Measurements from ENCODE around the gene VWA5B1.
"Not testable (repeated sequence)": the region's sequence is repeated elsewhere in the genome, so short reads cannot be mapped to it uniquely, and the experiment has no call there.

VWA5B1 gene

GRCh38 chr1:20276485-20277159, 14.1 kb upstream of the VWA5B1 start:
- no peak for DNase-seq
- in situ Hi-C loops (cut with HindIII; ENCODE audit: low pct_ligation_motif_present, low pct_unique_long_range_greater_than_20kb, low sequenced_read_pairs): no loop called here

GRCh38 chr1:20278692-20279130, 12.0 kb upstream of the VWA5B1 start:
- in situ Hi-C loops (cut with HindIII; ENCODE audit: low pct_ligation_motif_present, low pct_unique_long_range_greater_than_20kb, low sequenced_read_pairs): no loop called here
- no peak for DNase-seq

- in situ Hi-C loops (cut with HindIII; ENCODE audit: low pct_ligation_motif_present, low pct_unique_long_range_greater_than_20kb, low sequenced_read_pairs): no loop called here
- DNase-seq: peak; percentile 72
Measured at GRCh38 chr1:20279509-20279908, 11.2 kb upstream of the VWA5B1 start.

GRCh38 chr1:20280341-20280740, 10.3 kb upstream of the VWA5B1 start:
- DNase-seq: no peak
- in situ Hi-C loops (cut with HindIII; ENCODE audit: low pct_ligation_motif_present, low pct_unique_long_range_greater_than_20kb, low sequenced_read_pairs): no loop called here

- no peak for DNase-seq
- in situ Hi-C loops (cut with HindIII; ENCODE audit: low pct_ligation_motif_present, low pct_unique_long_range_greater_than_20kb, low sequenced_read_pairs): no loop called here
Measured at GRCh38 chr1:20280906-20281305, 9.8 kb upstream of the VWA5B1 start.

- in situ Hi-C loops (cut with HindIII; ENCODE audit: low pct_ligation_motif_present, low pct_unique_long_range_greater_than_20kb, low sequenced_read_pairs): no loop called here
- no peak for DNase-seq
Measured at GRCh38 chr1:20281801-20282200, 8.9 kb upstream of the VWA5B1 start.

- no peak for DNase-seq
- in situ Hi-C loops (cut with HindIII; ENCODE audit: low pct_ligation_motif_present, low pct_unique_long_range_greater_than_20kb, low sequenced_read_pairs): no loop called here
Measured at GRCh38 chr1:20282533-20282932, 8.1 kb upstream of the VWA5B1 start.

- in situ Hi-C loops (cut with HindIII; ENCODE audit: low pct_ligation_motif_present, low pct_unique_long_range_greater_than_20kb, low sequenced_read_pairs): no loop called here
- DNase-seq: no peak
Measured at GRCh38 chr1:20284046-20284445, 6.6 kb upstream of the VWA5B1 start.

GRCh38 chr1:20284625-20285024, 6.0 kb upstream of the VWA5B1 start:
- DNase-seq: no peak
- in situ Hi-C loops (cut with HindIII; ENCODE audit: low pct_ligation_motif_present, low pct_unique_long_range_greater_than_20kb, low sequenced_read_pairs): no loop called here

- in situ Hi-C loops (cut with HindIII; ENCODE audit: low pct_ligation_motif_present, low pct_unique_long_range_greater_than_20kb, low sequenced_read_pairs): no loop called here
- no peak for DNase-seq
Measured at GRCh38 chr1:20285510-20285909, 5.2 kb upstream of the VWA5B1 start.

- in situ Hi-C loops (cut with HindIII; ENCODE audit: low pct_ligation_motif_present, low pct_unique_long_range_greater_than_20kb, low sequenced_read_pairs); DNase-seq: not testable (repeated sequence)
Measured at GRCh38 chr1:20287696-20288095, 3.0 kb upstream of the VWA5B1 start.

- in situ Hi-C loops (cut with HindIII; ENCODE audit: low pct_ligation_motif_present, low pct_unique_long_range_greater_than_20kb, low sequenced_read_pairs): no loop called here
- no peak for DNase-seq
Measured at GRCh38 chr1:20291645-20292084, 990 bp downstream of the VWA5B1 start.

- in situ Hi-C loops (cut with HindIII; ENCODE audit: low pct_ligation_motif_present, low pct_unique_long_range_greater_than_20kb, low sequenced_read_pairs): no loop called here
- no peak for DNase-seq
Measured at GRCh38 chr1:20298626-20299025, 8.0 kb downstream of the VWA5B1 start.

- DNase-seq: no peak
- in situ Hi-C loops (cut with HindIII; ENCODE audit: low pct_ligation_motif_present, low pct_unique_long_range_greater_than_20kb, low sequenced_read_pairs): no loop called here
Measured at GRCh38 chr1:20301463-20302107, 10.9 kb downstream of the VWA5B1 start.

- no peak for DNase-seq
- in situ Hi-C loops (cut with HindIII; ENCODE audit: low pct_ligation_motif_present, low pct_unique_long_range_greater_than_20kb, low sequenced_read_pairs): no loop called here
Measured at GRCh38 chr1:20302108-20302471, 11.4 kb downstream of the VWA5B1 start.

- in situ Hi-C loops (cut with HindIII; ENCODE audit: low pct_ligation_motif_present, low pct_unique_long_range_greater_than_20kb, low sequenced_read_pairs): no loop called here
- DNase-seq: no peak
Measured at GRCh38 chr1:20307026-20307425, 16.4 kb downstream of the VWA5B1 start.

- no peak for DNase-seq
- in situ Hi-C loops (cut with HindIII; ENCODE audit: low pct_ligation_motif_present, low pct_unique_long_range_greater_than_20kb, low sequenced_read_pairs): no loop called here
Measured at GRCh38 chr1:20308569-20308968, 17.9 kb downstream of the VWA5B1 start.

- in situ Hi-C loops (cut with HindIII; ENCODE audit: low pct_ligation_motif_present, low pct_unique_long_range_greater_than_20kb, low sequenced_read_pairs): no loop called here
- no peak for DNase-seq
Measured at GRCh38 chr1:20311289-20311688, 20.6 kb downstream of the VWA5B1 start.

- in situ Hi-C loops (cut with HindIII; ENCODE audit: low pct_ligation_motif_present, low pct_unique_long_range_greater_than_20kb, low sequenced_read_pairs): no loop called here
- no peak for DNase-seq
Measured at GRCh38 chr1:20312310-20312709, 21.6 kb downstream of the VWA5B1 start.

GRCh38 chr1:20312818-20313217, 22.1 kb downstream of the VWA5B1 start:
- in situ Hi-C loops (cut with HindIII; ENCODE audit: low pct_ligation_motif_present, low pct_unique_long_range_greater_than_20kb, low sequenced_read_pairs): no loop called here

More at GRCh38 chr1:20312818-20313217, 22.1 kb downstream of the VWA5B1 start:
- no peak for DNase-seq

Measured in ACHN (cell line).